ENCODE data around the gene MX1.

GRCh38 chr21:41379901-41380300 lies 46.1 kb upstream of the MX1 start:
- TF ChIP-seq CTCF (IDR thresholded peaks at IDR 0.05; ENCODE audit: poor library complexity, severe bottlenecking) (no peak), EP300 (conservative IDR thresholded peaks at IDR 0.05; ENCODE audit: poor library complexity, severe bottlenecking) (no peak), RAD21 (conservative IDR thresholded peaks at IDR 0.05) (no peak), MXI1 (conservative IDR thresholded peaks at IDR 0.05; ENCODE audit: poor library complexity, severe bottlenecking) (no peak), EZH2 (IDR thresholded peaks at IDR 0.05; ENCODE audit: borderline replicate concordance, insufficient read depth, low read length, poor library complexity, severe bottlenecking) (no peak)
